ENCODE measurements around the gene IGFL4.

The IGFL4 gene

DNA sequence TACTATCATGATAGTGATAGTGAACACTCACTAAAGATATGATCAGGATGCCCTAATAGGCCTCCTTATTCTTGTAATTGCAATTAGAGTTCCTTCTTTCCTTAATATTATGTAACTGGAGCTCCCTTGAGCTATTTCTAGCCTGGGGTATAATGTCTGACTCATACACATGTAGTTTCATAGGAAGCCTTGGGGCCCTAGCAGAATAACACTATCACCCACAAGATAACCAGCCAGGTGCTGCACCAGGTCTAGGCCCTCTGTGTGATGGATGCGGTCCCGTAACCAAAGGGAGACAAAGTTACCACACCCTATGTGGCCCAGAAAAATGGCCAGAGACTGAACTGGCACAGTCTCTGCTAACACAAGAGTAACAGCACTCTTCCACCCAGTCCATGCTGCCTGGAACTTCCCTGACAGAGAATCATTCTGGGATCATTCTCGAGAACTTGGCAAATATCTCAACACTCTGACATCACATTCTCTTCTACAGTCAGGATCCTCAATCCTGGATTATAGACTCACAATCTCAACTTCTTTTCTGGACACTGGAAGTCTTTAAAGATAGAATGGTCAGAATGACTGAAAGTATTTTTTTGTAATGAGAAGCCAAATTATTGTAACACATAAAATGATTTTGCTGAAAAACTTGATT is 32.6 kb upstream of the IGFL4 start:
- Histone ChIP-seq H3K4me3 (ENCODE audit: low read depth, low read length, poor library complexity, severe bottlenecking) (no peak overlapping the region), H3F3A (ENCODE audit: insufficient read depth, low read length) (no peaks in the 10 kb centered on the region), H3K4me1 (ENCODE audit: insufficient read depth, low read length, severe bottlenecking) (no peaks in the 10 kb centered on the region), H3K4me2 (ENCODE audit: low read length) (no peak overlapping the region), H4K20me1 (ENCODE audit: insufficient read depth, low read length) (no peaks in the 10 kb centered on the region), H3K9ac (ENCODE audit: low read length) (no peak overlapping the region), H3K27me3 (ENCODE audit: insufficient read depth, low read length) (peaks cover 6% of the 10 kb centered on the region; the same call in 1 of the 2 replicates), H2AFZ (ENCODE audit: low read length) (no peak overlapping the region), H3K9me3 (ENCODE audit: low read length) (no peaks in the 10 kb centered on the region), H3K79me2 (ENCODE audit: insufficient read depth, low read length) (no peaks in the 10 kb centered on the region), H3K9me2 (ENCODE audit: low read depth, low read length) (no peaks in the 10 kb centered on the region), H3K36me3 (ENCODE audit: insufficient read depth, low read length) (no peaks in the 10 kb centered on the region), H3K27ac (ENCODE audit: low read depth, low read length, poor library complexity, severe bottlenecking) (no peak overlapping the region)
- TF ChIP-seq CTCF (IDR thresholded peaks at IDR 0.05; ENCODE audit: low read length) (no peak), EZH2 (IDR thresholded peaks at IDR 0.05; ENCODE audit: borderline replicate concordance, low read length) (no peak)

DNA sequence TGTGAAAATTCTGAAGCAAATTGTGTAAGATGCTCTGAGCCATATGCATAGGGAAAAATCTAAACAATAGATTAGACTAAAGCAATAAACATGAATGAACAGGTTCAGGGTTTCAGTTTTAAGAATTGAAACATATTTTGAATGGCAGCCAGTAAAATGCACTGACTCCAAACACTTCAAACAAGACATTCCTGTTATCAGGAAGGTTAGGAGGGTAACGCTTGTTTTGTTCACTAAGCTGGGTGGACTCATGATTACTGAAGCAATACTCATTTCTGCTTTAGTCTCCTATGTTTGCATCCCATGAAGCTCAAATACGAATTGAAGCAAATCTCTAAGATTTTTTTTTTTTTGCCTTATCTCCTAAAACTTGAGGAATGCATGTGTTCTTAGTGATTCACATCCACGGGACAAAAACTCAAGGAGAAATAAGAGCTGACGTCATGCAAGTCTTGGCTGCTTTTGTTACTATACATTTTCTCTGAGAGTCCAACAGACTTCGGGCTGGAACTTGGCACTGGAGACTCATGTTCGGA is 29.1 kb upstream of the IGFL4 start:
- no peak overlapping the region for H3K4me2 ChIP-seq (ENCODE audit: low read length)
- H3K9me2 ChIP-seq (ENCODE audit: low read depth, low read length): no peaks in the 10 kb centered on the region
- no peaks in the 10 kb centered on the region for H3K4me1 ChIP-seq (ENCODE audit: insufficient read depth, low read length, severe bottlenecking)
- no peaks in the 10 kb centered on the region for H3K9me3 ChIP-seq (ENCODE audit: low read length)
- no peak overlapping the region for H2AFZ ChIP-seq (ENCODE audit: low read length)
- H3K79me2 ChIP-seq (ENCODE audit: insufficient read depth, low read length): no peaks in the 10 kb centered on the region
- TF ChIP-seq EZH2 (IDR thresholded peaks at IDR 0.05; ENCODE audit: borderline replicate concordance, low read length) (no peak), CTCF (IDR thresholded peaks at IDR 0.05; ENCODE audit: low read length) (no peak)
- H4K20me1 ChIP-seq (ENCODE audit: insufficient read depth, low read length): no peaks in the 10 kb centered on the region
- no peak overlapping the region for H3K9ac ChIP-seq (ENCODE audit: low read length)
- no peaks in the 10 kb centered on the region for H3K36me3 ChIP-seq (ENCODE audit: insufficient read depth, low read length)
- H3K27ac ChIP-seq (ENCODE audit: low read depth, low read length, poor library complexity, severe bottlenecking): no peak overlapping the region
- H3K27me3 ChIP-seq (ENCODE audit: insufficient read depth, low read length): no peaks in the 10 kb centered on the region
- H3F3A ChIP-seq (ENCODE audit: insufficient read depth, low read length): no peaks in the 10 kb centered on the region
- no peak overlapping the region for H3K4me3 ChIP-seq (ENCODE audit: low read depth, low read length, poor library complexity, severe bottlenecking)

- H3K79me2 ChIP-seq (ENCODE audit: insufficient read depth, low read length): no peaks in the 10 kb centered on the region
- no peak overlapping the region for H3K27ac ChIP-seq (ENCODE audit: low read depth, low read length, poor library complexity, severe bottlenecking)
- no peaks in the 10 kb centered on the region for H3F3A ChIP-seq (ENCODE audit: insufficient read depth, low read length)
- H3K4me1 ChIP-seq (ENCODE audit: insufficient read depth, low read length, severe bottlenecking): no peaks in the 10 kb centered on the region
- no peak overlapping the region for H3K9ac ChIP-seq (ENCODE audit: low read length)
- H3K4me3 ChIP-seq (ENCODE audit: low read depth, low read length, poor library complexity, severe bottlenecking): no peak overlapping the region
- no peaks in the 10 kb centered on the region for H3K36me3 ChIP-seq (ENCODE audit: insufficient read depth, low read length)
- H4K20me1 ChIP-seq (ENCODE audit: insufficient read depth, low read length): no peaks in the 10 kb centered on the region
- H2AFZ ChIP-seq (ENCODE audit: low read length): no peak overlapping the region
- no peak for TF ChIP-seq EZH2 (IDR thresholded peaks at IDR 0.05; ENCODE audit: borderline replicate concordance, low read length)
- TF ChIP-seq CTCF (IDR thresholded peaks at IDR 0.05; ENCODE audit: low read length): no peak
- H3K9me2 ChIP-seq (ENCODE audit: low read depth, low read length): no peaks in the 10 kb centered on the region
- H3K27me3 ChIP-seq (ENCODE audit: insufficient read depth, low read length): no peaks in the 10 kb centered on the region
- no peak overlapping the region for H3K4me2 ChIP-seq (ENCODE audit: low read length)
- H3K9me3 ChIP-seq (ENCODE audit: low read length): no peaks in the 10 kb centered on the region
These were observed 27.8 kb upstream of the IGFL4 start for GRCh38 chr19:46068345-46069258.

Measured in OCI-LY1 (cell line).